Activated CD4-positive, alpha-beta T cell treated with anti-CD3 and anti-CD28 coated beads, Interleukin-2, amount 50 U/mL, for 48 hours (primary cell): ENCODE data around the gene DCDC1.

Source experiments
- DNase-seq, 2 experiments: peaks; one replicate each; pipeline ENCODE4 v3.0.0-alpha.2; 2020

The DCDC1 gene

DNA sequence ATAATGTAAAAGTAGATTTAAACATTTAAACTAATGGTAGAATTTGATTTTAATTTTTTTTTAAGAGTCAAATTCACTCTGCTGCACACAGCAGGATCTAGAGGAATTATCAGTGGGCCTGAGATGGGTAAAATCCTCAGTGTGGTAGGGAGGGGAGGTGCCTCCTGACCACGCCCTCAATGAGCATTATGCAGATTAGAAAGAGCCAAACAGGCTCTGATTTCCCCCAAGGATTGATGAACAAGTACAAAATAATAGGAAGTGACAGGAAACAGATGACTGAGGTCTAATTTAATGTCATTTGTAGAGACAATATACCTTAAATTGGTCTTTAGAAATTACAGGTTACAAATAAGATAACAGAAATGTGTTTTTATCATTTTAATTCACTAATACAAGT lies 155.2 kb downstream of the DCDC1 start:
- no peak for DNase-seq

DNA sequence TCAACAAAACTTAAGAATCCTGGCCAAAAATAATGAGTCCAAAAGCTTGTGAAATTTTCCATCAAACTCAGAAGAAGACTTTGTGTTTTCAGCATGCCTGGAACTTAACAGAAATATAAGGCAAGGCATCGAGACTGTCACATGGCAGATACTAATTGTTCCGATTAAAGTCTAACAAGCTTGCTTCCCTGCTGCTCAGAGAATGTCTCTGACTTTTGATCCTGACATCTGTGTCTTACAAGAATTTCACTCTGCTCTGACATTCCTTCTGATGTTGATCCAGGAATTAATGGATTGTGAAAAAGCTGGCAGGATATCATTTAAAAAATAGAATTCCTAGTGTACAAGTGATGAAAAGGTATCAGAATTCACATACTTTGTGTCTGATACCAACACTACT lies 170.2 kb downstream of the DCDC1 start:
- DNase-seq, result no peak

DNA sequence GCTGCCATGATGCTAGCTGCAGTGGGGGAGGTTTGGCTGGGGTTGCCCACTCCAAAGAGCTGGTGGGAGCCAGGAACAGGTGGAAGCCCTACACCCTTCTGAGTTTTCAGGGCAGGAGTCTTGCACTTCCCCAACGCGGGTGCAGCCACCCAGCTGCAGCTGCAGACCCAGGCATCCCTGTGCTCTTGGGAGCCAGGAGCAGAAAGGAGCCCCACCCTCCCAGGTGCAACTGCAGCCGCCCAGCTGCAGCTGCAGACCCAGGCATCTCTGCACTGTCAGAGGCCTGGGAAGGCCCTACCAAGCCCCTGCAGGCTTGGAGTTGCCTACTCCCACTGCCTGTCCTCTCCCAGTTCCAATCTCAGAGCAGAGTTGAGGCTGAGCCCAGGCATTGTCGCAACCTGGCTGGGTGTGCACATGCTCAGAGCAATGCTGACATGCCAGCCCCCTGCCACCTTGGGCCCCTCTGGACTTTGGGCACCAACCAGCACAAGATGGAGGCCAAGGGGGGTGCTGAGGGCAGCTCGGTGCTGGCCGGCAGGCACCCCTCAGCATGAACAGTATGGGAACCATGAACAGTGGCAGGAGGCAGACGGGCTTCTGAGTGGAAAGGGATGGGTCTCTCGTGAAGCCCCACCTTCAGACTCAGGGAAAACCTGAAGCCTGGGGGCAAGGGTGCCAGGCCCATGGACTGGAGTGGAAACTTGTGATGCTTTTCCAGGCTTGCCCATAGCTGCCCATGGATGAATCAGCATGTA lies 195.4 kb downstream of the DCDC1 start:
- DNase-seq, result no peak

GRCh38 chr11:31160504-31161422 lies 208.8 kb downstream of the DCDC1 start:
- no peak for DNase-seq

GRCh38 chr11:31150841-31151240 lies 218.7 kb downstream of the DCDC1 start:
- no peak for DNase-seq

GRCh38 chr11:31150011-31150410 lies 219.5 kb downstream of the DCDC1 start:
- DNase-seq, result no peak

DNA sequence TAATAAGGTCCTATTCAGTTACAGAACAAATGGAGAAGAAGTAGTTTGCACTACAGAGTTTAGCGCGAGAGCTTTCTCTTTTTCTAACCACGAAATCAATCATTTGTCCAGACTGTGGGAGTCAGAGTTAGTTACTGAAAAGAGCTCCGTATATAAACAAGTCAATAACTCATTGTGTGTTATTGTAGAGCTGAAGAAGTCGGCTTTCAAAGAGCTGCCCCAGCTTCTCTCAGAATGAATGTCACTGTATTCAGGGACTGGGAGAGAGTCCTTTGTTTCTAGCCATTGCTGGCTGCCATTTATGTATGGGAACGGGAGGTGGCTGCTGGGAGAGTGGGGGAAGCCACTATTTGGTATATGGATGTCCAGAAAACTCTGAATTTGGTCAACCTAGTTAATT lies 227.8 kb downstream of the DCDC1 start:
- no peak for DNase-seq

DNA sequence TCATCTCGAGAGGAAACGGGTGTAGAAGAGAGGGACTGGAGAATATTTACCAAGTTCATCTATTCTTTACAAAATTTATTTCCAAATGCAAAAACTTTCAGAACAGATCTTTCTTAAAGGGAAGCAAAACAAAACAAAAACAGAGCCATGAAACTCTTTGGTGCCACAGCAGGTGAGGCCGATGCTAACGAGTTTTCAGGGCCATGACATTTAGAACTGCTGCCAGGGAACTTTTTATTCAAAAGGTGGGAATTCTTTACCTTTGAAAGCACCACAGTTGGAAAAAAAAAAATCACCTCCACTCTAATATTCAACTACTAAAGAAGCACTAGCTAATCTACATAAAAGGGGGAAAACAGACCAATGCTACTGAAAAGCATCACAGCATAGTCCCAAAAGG lies 230.1 kb downstream of the DCDC1 start:
- no peak for DNase-seq

DNA sequence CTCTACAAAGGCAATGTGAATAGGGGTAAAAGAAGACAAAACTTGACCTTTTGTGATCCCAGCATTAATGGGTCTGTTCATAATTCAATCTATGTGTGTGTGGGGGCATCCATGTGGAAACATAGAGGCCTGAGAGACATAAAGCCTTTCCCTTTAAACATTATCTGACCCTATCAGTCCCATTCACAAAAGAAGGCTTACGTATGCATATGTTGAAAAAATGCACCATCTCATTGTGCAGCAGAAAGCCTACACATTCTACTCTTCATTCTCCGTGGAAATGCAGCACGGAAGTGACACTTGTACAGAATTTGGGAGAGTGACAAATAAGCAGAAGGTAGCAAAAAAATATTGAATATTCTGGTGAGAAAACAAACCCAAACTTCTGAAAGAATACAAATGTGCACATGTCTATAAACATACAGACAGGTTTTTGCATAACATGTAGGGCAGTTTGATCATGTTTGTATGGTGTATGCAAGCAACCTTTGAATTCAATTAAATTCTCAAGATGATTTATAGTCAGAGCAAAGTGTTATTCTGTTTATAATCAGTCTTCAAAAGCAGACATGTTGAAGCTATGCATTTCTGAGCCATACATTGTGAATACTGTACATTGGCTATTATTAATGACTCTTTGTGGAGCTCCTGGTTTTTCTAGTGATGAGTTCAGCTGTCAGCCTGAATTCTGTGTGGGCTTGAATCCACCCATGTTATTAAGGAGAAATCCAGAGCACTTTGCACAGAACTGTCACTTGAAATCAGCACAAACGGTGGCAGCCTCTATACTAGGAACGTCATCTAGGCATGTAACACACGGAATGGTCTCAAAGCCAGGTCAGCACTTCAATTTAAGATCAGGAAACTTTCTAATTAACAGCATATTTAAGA lies 236.8 kb downstream of the DCDC1 start:
- DNase-seq, result no peak

GRCh38 chr11:31131760-31132159 lies 237.8 kb downstream of the DCDC1 start:
- no peak for DNase-seq

- no peak for DNase-seq
Measured at GRCh38 chr11:31127290-31127689, 242.2 kb downstream of the DCDC1 start.

- no peak for DNase-seq
Measured at GRCh38 chr11:31120428-31120827, 249.1 kb downstream of the DCDC1 start.

GRCh38 chr11:31118566-31118965 lies 251.0 kb downstream of the DCDC1 start:
- DNase-seq, result no peak

GRCh38 chr11:31117038-31117437 lies 252.5 kb downstream of the DCDC1 start:
- no peak for DNase-seq

GRCh38 chr11:31114442-31114841 lies 255.1 kb downstream of the DCDC1 start:
- no peak for DNase-seq

- no peak for DNase-seq
Measured at GRCh38 chr11:31110830-31111229, 258.7 kb downstream of the DCDC1 start.

DNA sequence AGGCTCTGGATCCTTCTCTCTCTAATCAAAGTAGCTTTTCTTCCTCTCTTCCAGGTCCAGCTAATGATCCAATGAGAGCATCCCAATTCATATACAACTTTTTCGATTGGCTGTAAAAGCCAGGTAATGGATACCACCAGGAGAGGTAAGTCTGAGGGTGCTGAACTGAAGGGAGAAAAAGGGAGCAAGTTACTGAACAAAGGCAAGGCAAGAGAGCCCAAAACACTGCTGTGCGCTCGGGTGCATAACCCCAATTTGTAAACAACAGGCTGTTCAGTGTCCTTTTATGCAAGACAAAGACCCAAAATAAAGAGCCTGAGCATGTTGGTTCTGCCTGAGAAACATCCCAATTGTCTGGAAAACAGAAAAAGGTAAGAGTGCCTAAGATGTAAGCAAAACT lies 260.1 kb downstream of the DCDC1 start:
- no peak for DNase-seq

DNA sequence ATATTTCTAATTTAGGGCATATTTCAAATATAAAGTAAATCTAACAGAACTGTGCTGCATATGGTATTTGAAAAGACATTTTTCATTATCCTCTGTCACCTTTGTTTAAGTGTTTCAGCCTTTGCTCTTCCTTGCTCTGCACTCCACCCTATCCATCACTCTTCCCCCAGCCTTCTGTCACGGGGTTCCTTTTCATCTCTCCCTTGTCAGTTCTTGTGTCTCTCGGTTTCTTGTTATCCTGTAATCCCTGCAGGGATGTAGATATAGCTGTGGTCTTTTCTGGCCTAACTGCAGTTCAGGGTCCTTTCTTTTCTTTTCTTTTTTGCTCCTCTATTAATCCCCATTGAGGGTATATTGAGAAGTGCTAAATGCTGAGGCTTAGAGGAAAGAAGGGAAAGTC lies 261.9 kb downstream of the DCDC1 start:
- DNase-seq, result no peak

DNA sequence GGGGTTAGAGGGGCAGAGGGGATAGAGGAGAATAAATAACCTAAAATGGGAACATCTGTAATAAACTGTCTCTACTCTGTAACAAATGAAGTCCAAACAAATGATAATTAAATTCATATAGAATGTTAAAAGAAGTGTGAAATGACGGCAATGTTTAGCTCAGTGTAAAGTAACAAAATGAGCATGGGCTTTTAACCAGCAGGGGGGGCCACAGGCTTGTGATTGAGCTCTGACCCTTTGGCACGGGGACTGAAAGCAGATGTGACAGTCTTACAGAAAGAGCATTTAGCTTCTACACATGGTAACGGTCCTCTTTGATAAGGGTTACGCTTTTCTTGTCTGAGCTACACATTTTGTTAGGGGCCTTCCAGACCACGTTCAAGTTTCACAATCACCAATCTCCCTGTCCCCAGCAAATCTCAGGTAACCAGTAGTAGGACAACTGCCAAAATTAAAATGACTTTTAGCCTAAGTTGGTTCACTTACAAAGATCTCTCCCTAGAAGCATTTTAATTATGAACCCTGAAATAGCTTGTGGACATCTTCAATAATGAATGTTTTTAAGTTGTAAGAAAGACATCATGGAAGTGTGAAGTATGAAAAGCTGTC lies 262.5 kb downstream of the DCDC1 start:
- peak; percentile 49 to 58 for DNase-seq

GRCh38 chr11:31106326-31106725 lies 263.2 kb downstream of the DCDC1 start:
- no peak for DNase-seq

GRCh38 chr11:31102875-31103274 lies 266.7 kb downstream of the DCDC1 start:
- no peak for DNase-seq

DNA sequence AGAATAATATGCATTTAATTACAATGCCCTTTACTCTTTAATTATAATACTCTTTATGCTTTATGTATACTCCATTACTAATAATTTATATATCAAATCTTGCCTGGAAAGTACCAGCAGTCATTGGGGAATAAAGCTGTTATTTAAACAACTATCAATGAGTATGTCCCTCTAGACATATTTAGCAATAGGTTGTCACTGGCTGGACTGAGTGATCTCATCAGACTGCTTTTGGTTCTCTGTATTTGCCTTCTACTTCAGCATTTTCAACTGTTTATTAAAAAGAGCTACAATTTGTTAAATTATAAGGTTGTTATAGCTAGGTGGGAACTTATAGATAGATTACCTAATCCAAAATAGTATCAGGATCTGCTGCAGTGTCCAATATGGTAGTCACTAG lies 267.2 kb downstream of the DCDC1 start:
- no peak for DNase-seq
